BJ (cell line): ENCODE measurements around the gene TMEM86B. TPM values are rescaled to one million over a fixed set of nuclear protein-coding genes. Genes with fewer than 3 reads are reported as not detected.
"Not testable (repeated sequence)": the region's sequence is repeated elsewhere in the genome, so short reads cannot be mapped to it uniquely, and the experiment has no call there.

Experiments
- CTCF ChIA-PET: fragments of 350-600 bp; formaldehyde crosslinking; extraction: SDS; loops from one replicate; lab custom pipeline; 2021; ENCODE audit warnings: antibody characterized with exemption, inconsistent platforms; lab: Yijun Ruan, JAX
- POLR2A ChIA-PET: fragments of 300-600 bp; sonication (Branson Sonifier 250); formaldehyde crosslinking; extraction: SDS; loops from one replicate; lab custom pipeline; 2021; ENCODE audit warnings: antibody characterized with exemption; lab: Charles Lee
- DNase-seq: peaks from one replicate; pipeline ENCODE4 v3.0.0-alpha.2; 2011; ENCODE audit warnings: low read depth
- H3K27me3 ChIP-seq: 2 replicates; pipeline ENCODE4 v1.6.0; 2011; ENCODE audit warnings: low read length; ENCODE audit not compliant: control insufficient read depth, insufficient read depth
- H3K36me3 ChIP-seq: 2 replicates; pipeline ENCODE4 v1.5.1; 2011; ENCODE audit warnings: low read length; ENCODE audit not compliant: control insufficient read depth, insufficient read depth
- H3K4me3 ChIP-seq: 2 replicates; pipeline ENCODE4 v1.5.1; 2011; ENCODE audit warnings: low read depth, mild to moderate bottlenecking, control low read depth, low read length
- CTCF ChIP-seq: IDR thresholded peaks from 2 replicates; pipeline ENCODE4 v1.5.1; 2011; ENCODE audit warnings: low read depth, mild to moderate bottlenecking, control low read depth, inconsistent platforms, low read length, moderate library complexity; ENCODE audit not compliant: insufficient read depth
- polyA plus RNA-seq: library from polyadenylated mRNA; depleted of rRNA; stranded (reverse); fragments of >200 nt; gene quantifications from 2 replicates; pipeline ENCODE4 v1.2.3, GENCODE V29; 2011

The TMEM86B gene
- polyA plus RNA-seq, 1 experiment, result 1.5 TPM

- CTCF ChIA-PET, result no interaction called here
- POLR2A ChIA-PET, result no interaction called here
- peaks cover 34% of the 10 kb centered on the region for H3K36me3 ChIP-seq
Measured at GRCh38 chr19:55228015-55228391, 560 bp downstream of the TMEM86B start.

GRCh38 chr19:55227241-55228014 is 1.1 kb downstream of the TMEM86B start:
- H3K4me3 ChIP-seq, result no peak overlapping the region
- H3K27me3 ChIP-seq, result no peaks in the 10 kb centered on the region
- ChIA-PET CTCF (no interaction called here), POLR2A (no interaction called here)
- peaks cover 32% of the 10 kb centered on the region for H3K36me3 ChIP-seq
- no peak for TF ChIP-seq CTCF
- DNase-seq, result no peak

More at GRCh38 chr19:55228015-55228391, 560 bp downstream of the TMEM86B start:
- Histone ChIP-seq H3K4me3 (no peak overlapping the region), H3K27me3 (no peaks in the 10 kb centered on the region)
- DNase-seq, result no peak
- TF ChIP-seq CTCF, result no peak

GRCh38 chr19:55226788-55227187 is 1.8 kb downstream of the TMEM86B start:
- TF ChIP-seq CTCF, result no peak
- ChIA-PET POLR2A (no interaction called here), CTCF (no interaction called here)
- Histone ChIP-seq H3K36me3 (peaks cover 27% of the 10 kb centered on the region), H3K27me3 (no peaks in the 10 kb centered on the region), H3K4me3 (no peak overlapping the region)
- DNase-seq, result no peak

- no peak for DNase-seq
- peaks cover 22% of the 10 kb centered on the region for H3K36me3 ChIP-seq
Measured at GRCh38 chr19:55226273-55226672, 2.3 kb downstream of the TMEM86B start.

GRCh38 chr19:55225415-55225958 is 3.1 kb downstream of the TMEM86B start:
- CTCF ChIA-PET, result interaction anchor here (0.7 kb wide), 1 partner anchor 242 kb away, joined by 4 read pairs; no protein-coding TSS in a partner anchor
- Histone ChIP-seq H3K27me3 (no peaks in the 10 kb centered on the region), H3K36me3 (peaks cover 18% of the 10 kb centered on the region), H3K4me3 (no peak overlapping the region)
- no peak for DNase-seq
- no peak for TF ChIP-seq CTCF
- POLR2A ChIA-PET, result no interaction called here

More at GRCh38 chr19:55226273-55226672, 2.3 kb downstream of the TMEM86B start:
- POLR2A ChIA-PET, result no interaction called here
- no peak for TF ChIP-seq CTCF
- CTCF ChIA-PET, result no interaction called here
- H3K4me3 ChIP-seq, result no peak overlapping the region
- no peaks in the 10 kb centered on the region for H3K27me3 ChIP-seq

- H3K36me3 ChIP-seq, result peaks cover 16% of the 10 kb centered on the region
- POLR2A ChIA-PET, H3K4me3 ChIP-seq, H3K27me3 ChIP-seq, DNase-seq: not testable (repeated sequence)
- CTCF ChIA-PET, result interaction anchor here (0.7 kb wide), 1 partner anchor 243 kb away, joined by 4 read pairs; no protein-coding TSS in a partner anchor
Measured at GRCh38 chr19:55224679-55225414, 3.7 kb downstream of the TMEM86B start.
